ENCODE measurements around the gene PIK3C2G. TPM values are rescaled to one million over a fixed set of nuclear protein-coding genes. Genes with fewer than 3 reads are reported as not detected.

PIK3C2G gene
- total and polyA plus RNA-seq, 2 of the 4 experiments (the other 2 are of a cell fraction), result not detected

DNA sequence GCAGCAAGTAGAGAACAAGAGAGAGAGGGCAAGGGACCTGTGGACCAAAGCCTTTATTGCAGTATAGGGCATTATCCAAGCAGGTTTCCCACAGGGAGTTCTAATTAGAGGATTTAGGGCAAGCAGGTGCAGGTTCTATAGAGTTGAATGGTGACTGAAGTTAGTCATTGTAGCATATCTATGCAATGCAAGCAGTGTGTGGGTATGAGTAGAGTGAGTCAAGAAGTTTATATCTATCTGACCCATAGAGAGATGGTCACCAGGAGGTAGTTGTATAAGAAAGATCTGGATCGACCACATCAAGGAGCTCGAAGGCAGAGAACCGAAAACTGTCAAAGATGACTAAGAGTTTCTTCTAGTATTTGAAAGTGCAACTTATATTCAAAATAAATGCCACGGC, 309.2 kb downstream of the PIK3C2G start:
- CTCF ChIA-PET, result no interaction called here
- no peak for TF ChIP-seq CHD1 (IDR thresholded peaks at IDR 0.05; ENCODE audit: low read depth, low read length)
- TF ChIP-seq CEBPB (IDR thresholded peaks at IDR 0.05; ENCODE audit: low read depth, low read length), result no peak
- TF ChIP-seq, protein P1, sequence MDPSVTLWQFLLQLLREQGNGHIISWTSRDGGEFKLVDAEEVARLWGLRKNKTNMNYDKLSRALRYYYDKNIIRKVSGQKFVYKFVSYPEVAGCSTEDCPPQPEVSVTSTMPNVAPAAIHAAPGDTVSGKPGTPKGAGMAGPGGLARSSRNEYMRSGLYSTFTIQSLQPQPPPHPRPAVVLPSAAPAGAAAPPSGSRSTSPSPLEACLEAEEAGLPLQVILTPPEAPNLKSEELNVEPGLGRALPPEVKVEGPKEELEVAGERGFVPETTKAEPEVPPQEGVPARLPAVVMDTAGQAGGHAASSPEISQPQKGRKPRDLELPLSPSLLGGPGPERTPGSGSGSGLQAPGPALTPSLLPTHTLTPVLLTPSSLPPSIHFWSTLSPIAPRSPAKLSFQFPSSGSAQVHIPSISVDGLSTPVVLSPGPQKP (IDR thresholded peaks at IDR 0.05; ENCODE audit: borderline replicate concordance, low read depth, low read length), result no peak
- no peak for TF ChIP-seq MAZ (IDR thresholded peaks at IDR 0.05; ENCODE audit: borderline replicate concordance, low read depth, low read length)
- TF ChIP-seq RCOR1 (IDR thresholded peaks at IDR 0.05; ENCODE audit: insufficient replicate concordance, low read length), result no peak
- TF ChIP-seq, protein P2, sequence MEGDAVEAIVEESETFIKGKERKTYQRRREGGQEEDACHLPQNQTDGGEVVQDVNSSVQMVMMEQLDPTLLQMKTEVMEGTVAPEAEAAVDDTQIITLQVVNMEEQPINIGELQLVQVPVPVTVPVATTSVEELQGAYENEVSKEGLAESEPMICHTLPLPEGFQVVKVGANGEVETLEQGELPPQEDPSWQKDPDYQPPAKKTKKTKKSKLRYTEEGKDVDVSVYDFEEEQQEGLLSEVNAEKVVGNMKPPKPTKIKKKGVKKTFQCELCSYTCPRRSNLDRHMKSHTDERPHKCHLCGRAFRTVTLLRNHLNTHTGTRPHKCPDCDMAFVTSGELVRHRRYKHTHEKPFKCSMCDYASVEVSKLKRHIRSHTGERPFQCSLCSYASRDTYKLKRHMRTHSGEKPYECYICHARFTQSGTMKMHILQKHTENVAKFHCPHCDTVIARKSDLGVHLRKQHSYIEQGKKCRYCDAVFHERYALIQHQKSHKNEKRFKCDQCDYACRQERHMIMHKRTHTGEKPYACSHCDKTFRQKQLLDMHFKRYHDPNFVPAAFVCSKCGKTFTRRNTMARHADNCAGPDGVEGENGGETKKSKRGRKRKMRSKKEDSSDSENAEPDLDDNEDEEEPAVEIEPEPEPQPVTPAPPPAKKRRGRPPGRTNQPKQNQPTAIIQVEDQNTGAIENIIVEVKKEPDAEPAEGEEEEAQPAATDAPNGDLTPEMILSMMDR (conservative IDR thresholded peaks at IDR 0.05; ENCODE audit: low read depth, low read length), result no peak
- TF ChIP-seq FOS (IDR thresholded peaks at IDR 0.05; ENCODE audit: low read depth, low read length), result no peak
- H3K9me3 ChIP-seq (ENCODE audit: control insufficient read depth, insufficient read depth, low read length), result no peaks in the 10 kb centered on the region
- H3K79me1 ChIP-seq (ENCODE audit: low read depth in 1 of 2, low read length in 2 of 2), result no peaks in the 10 kb centered on the region
- no peak overlapping the region for H2BK15ac ChIP-seq (ENCODE audit: low read depth, low read length)
- H4K5ac ChIP-seq (ENCODE audit: low read depth, low read length), result no peak overlapping the region
- no CpG with 5 or more reads among the region's 4 CpGs for WGBS, 2 experiments (ENCODE audit: extremely low coverage in 2 of 2, insufficient read length in 1 of 2)
- H4K8ac ChIP-seq (ENCODE audit: low read depth in 2 of 2, low read length in 2 of 2), result no peak overlapping the region
- no peaks in the 10 kb centered on the region for H3K9me1 ChIP-seq (ENCODE audit: insufficient read depth, low read length)
- H3K4me2 ChIP-seq (ENCODE audit: low read depth, low read length), result no peak overlapping the region
- POLR2A ChIA-PET (ENCODE audit: unreplicated experiment), result no interaction called here
- H2BK5ac ChIP-seq (ENCODE audit: low read depth, low read length, poor library complexity, severe bottlenecking), result no peak overlapping the region
- H2AK5ac ChIP-seq (ENCODE audit: low read depth, low read length), result no peak overlapping the region
- H3K27ac ChIP-seq (ENCODE audit: insufficient read depth, low read length), result no peak overlapping the region
- H2AFZ ChIP-seq (replicated peaks; ENCODE audit: low read length, poor library complexity), result no peak overlapping the region
- no peak overlapping the region for H2BK120ac ChIP-seq (ENCODE audit: low read depth, low read length)
- H4K20me1 ChIP-seq (ENCODE audit: insufficient read depth, low read length), result no peaks in the 10 kb centered on the region
- intact Hi-C loops (cut with micrococcal nuclease) (no loop called here), in situ Hi-C loops (cut with MboI; ENCODE audit: low sequenced_read_pairs) (no loop called here), dilution Hi-C loops (cut with HindIII; ENCODE audit: low sequenced_read_pairs, unreplicated experiment) (no loop called here)
- no peak overlapping the region for H4K91ac ChIP-seq (ENCODE audit: insufficient read depth, low read depth, low read length)
- H3K27me3 ChIP-seq (ENCODE audit: control insufficient read depth, insufficient read depth, low read length), result no peaks in the 10 kb centered on the region
- H3K4me1 ChIP-seq (ENCODE audit: control insufficient read depth, insufficient read depth, low read length), result no peaks in the 10 kb centered on the region
- H3K4ac ChIP-seq (ENCODE audit: low read depth, low read length), result no peak overlapping the region
- ATAC-seq (ENCODE audit: low read depth), result no peak
- H3K14ac ChIP-seq (replicated peaks; ENCODE audit: low read depth, low read length), result no peak overlapping the region
- no peak overlapping the region for H3K9ac ChIP-seq (ENCODE audit: low read depth, low read length)
- H3K18ac ChIP-seq (ENCODE audit: low read depth, low read length), result no peak overlapping the region
- H3K56ac ChIP-seq (ENCODE audit: extremely low read depth, insufficient read depth, low read length), result no peak overlapping the region
- no peak overlapping the region for H2AK9ac ChIP-seq (replicated peaks; ENCODE audit: low read depth, low read length, poor library complexity)
- no peak for DNase-seq
- no peaks in the 10 kb centered on the region for H3K36me3 ChIP-seq (ENCODE audit: control insufficient read depth, insufficient read depth, low read length)
- no peak overlapping the region for H3K23ac ChIP-seq (ENCODE audit: low read depth, low read length)
- no peak overlapping the region for H2BK20ac ChIP-seq (ENCODE audit: low read depth, low read length)
- no peak overlapping the region for H3K4me3 ChIP-seq (ENCODE audit: insufficient read depth, low read depth, low read length)
- BruUV-seq (replicated peaks), result no TSS peak

Data from IMR-90 (cell line).